ENCODE measurements around the gene CASP14. TPM values are rescaled to one million over a fixed set of nuclear protein-coding genes. Genes with fewer than 3 reads are reported as not detected.

The CASP14 gene
- total RNA-seq, 1 donor from 2014 or later, result not detected

GRCh38 chr19:15021286-15022007 is 27.8 kb upstream of the CASP14 start:
- Mint-ChIP-seq H3K9me3 (no peaks in the 10 kb centered on the region), H3K27ac (no peak overlapping the region), H3K4me1 (ENCODE audit: unreplicated experiment) (no peaks in the 10 kb centered on the region), H3K4me3 (no peak overlapping the region), H3K27me3 (peaks cover 3% of the 10 kb centered on the region), H3K36me3 (no peaks in the 10 kb centered on the region)
- no peak for TF ChIP-seq CTCF (conservative IDR thresholded peaks at IDR 0.05)
- DNase-seq (ENCODE audit: extremely low spot score, unreplicated experiment), result no peak

GRCh38 chr19:15022752-15023151 is 26.5 kb upstream of the CASP14 start:
- DNase-seq (ENCODE audit: extremely low spot score, unreplicated experiment), result no peak
- H3K4me1 Mint-ChIP-seq (ENCODE audit: unreplicated experiment), result no peaks in the 10 kb centered on the region

GRCh38 chr19:15025217-15025616 is 24.1 kb upstream of the CASP14 start:
- peak; percentile 41 for TF ChIP-seq CTCF (conservative IDR thresholded peaks at IDR 0.05)

More at GRCh38 chr19:15022752-15023151, 26.5 kb upstream of the CASP14 start:
- Mint-ChIP-seq H3K27ac (no peak overlapping the region), H3K27me3 (peaks cover 2% of the 10 kb centered on the region), H3K36me3 (no peaks in the 10 kb centered on the region), H3K4me3 (no peak overlapping the region), H3K9me3 (no peaks in the 10 kb centered on the region)
- no peak for TF ChIP-seq CTCF (conservative IDR thresholded peaks at IDR 0.05)

GRCh38 chr19:15028490-15028889 is 20.8 kb upstream of the CASP14 start:
- H3K9me3 Mint-ChIP-seq, result no peaks in the 10 kb centered on the region

More at GRCh38 chr19:15025217-15025616, 24.1 kb upstream of the CASP14 start:
- Mint-ChIP-seq H3K27ac (no peak overlapping the region), H3K4me1 (ENCODE audit: unreplicated experiment) (no peaks in the 10 kb centered on the region), H3K9me3 (no peaks in the 10 kb centered on the region), H3K27me3 (peaks cover 2% of the 10 kb centered on the region), H3K4me3 (no peak overlapping the region), H3K36me3 (no peaks in the 10 kb centered on the region)
- DNase-seq (ENCODE audit: extremely low spot score, unreplicated experiment), result no peak

GRCh38 chr19:15031675-15032074 is 17.6 kb upstream of the CASP14 start:
- DNase-seq (ENCODE audit: extremely low spot score, unreplicated experiment), result no peak
- Mint-ChIP-seq H3K27ac (no peak overlapping the region), H3K4me3 (no peak overlapping the region), H3K9me3 (no peaks in the 10 kb centered on the region), H3K36me3 (no peaks in the 10 kb centered on the region), H3K27me3 (peaks cover 4% of the 10 kb centered on the region), H3K4me1 (ENCODE audit: unreplicated experiment) (no peaks in the 10 kb centered on the region)
- no peak for TF ChIP-seq CTCF (conservative IDR thresholded peaks at IDR 0.05)

More at GRCh38 chr19:15028490-15028889, 20.8 kb upstream of the CASP14 start:
- H3K27ac Mint-ChIP-seq, result no peak overlapping the region
- DNase-seq (ENCODE audit: extremely low spot score, unreplicated experiment), result no peak
- H3K36me3 Mint-ChIP-seq, result no peaks in the 10 kb centered on the region
- peaks cover 2% of the 10 kb centered on the region for H3K27me3 Mint-ChIP-seq
- no peaks in the 10 kb centered on the region for H3K4me1 Mint-ChIP-seq (ENCODE audit: unreplicated experiment)
- TF ChIP-seq CTCF (conservative IDR thresholded peaks at IDR 0.05), result no peak
- no peak overlapping the region for H3K4me3 Mint-ChIP-seq
